ENCODE measurements around the gene GALNT16.

The GALNT16 gene

DNA sequence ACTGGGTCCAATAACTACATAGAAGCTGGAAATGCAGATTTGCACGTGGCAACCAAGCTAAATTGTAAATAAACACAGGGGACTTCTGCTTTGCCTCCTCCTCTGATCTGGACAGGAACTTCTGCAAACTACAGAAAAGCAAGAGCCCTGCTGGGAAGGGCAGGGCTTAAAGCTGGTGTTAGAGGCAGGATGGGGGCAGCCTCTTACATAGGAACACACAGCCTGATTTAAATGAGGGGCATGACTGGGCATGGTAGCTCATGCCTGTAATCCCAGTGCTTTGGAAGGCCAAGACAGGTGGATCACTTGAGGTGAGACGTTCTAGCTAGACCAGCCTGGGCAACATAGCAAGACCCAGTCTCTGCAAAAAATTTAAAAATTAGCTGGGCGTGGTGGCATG, 91.4 kb downstream of the GALNT16 start:
- Histone ChIP-seq H3K27me3 (ENCODE audit: insufficient read depth, low read length, poor library complexity, severe bottlenecking) (no peaks in the 10 kb centered on the region), H3K36me3 (ENCODE audit: insufficient read depth, low read length) (no peaks in the 10 kb centered on the region), H3K9me2 (replicated peaks; ENCODE audit: low read depth, low read length) (no peaks in the 10 kb centered on the region), H3K9ac (ENCODE audit: low read depth, low read length, poor library complexity, severe bottlenecking) (no peak overlapping the region), H3K9me3 (ENCODE audit: insufficient read depth, low read depth, low read length) (no peaks in the 10 kb centered on the region), H3K4me1 (ENCODE audit: insufficient read depth, low read length, poor library complexity, severe bottlenecking) (peaks cover 6% of the 10 kb centered on the region), H3F3A (ENCODE audit: low read depth) (no peaks in the 10 kb centered on the region), H2AFZ (ENCODE audit: low read length) (no peak overlapping the region), H3K4me3 (ENCODE audit: low read length, poor library complexity, severe bottlenecking) (no peak overlapping the region), H3K79me2 (ENCODE audit: insufficient read depth, low read length) (no peaks in the 10 kb centered on the region), H3K4me2 (ENCODE audit: low read depth, low read length, poor library complexity, severe bottlenecking) (no peak overlapping the region), H4K20me1 (ENCODE audit: insufficient read depth, low read length, poor library complexity, severe bottlenecking) (no peaks in the 10 kb centered on the region)
- TF ChIP-seq EZH2phosphoT487 (IDR thresholded peaks at IDR 0.05; ENCODE audit: borderline replicate concordance) (no peak), CTCF (conservative IDR thresholded peaks at IDR 0.05; ENCODE audit: low read length) (no peak)

DNA sequence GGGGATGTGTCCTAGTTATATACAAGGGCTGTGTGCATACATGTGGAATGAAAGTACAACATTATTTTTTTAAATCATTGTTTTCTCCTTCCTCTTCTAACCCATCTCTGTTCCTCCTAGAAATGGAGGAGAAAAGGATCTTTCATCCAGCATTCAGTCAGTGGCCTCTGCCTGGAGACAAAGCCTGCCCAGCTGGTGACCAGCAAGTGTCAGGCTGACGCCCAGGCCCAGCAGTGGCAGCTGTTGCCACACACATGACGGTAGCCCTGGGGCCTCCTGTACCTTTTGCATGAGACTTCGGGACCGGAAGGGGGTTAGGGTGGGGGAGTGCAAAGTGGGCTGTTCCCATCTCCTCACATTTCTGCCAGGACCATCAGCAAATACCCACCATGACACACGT, 92.0 kb downstream of the GALNT16 start:
- Histone ChIP-seq H3K9ac (ENCODE audit: low read depth, low read length, poor library complexity, severe bottlenecking) (no peak overlapping the region), H3K4me3 (ENCODE audit: low read length, poor library complexity, severe bottlenecking) (no peak overlapping the region), H3F3A (ENCODE audit: low read depth) (no peaks in the 10 kb centered on the region), H4K20me1 (ENCODE audit: insufficient read depth, low read length, poor library complexity, severe bottlenecking) (no peaks in the 10 kb centered on the region), H3K27me3 (ENCODE audit: insufficient read depth, low read length, poor library complexity, severe bottlenecking) (no peaks in the 10 kb centered on the region), H3K9me2 (replicated peaks; ENCODE audit: low read depth, low read length) (no peaks in the 10 kb centered on the region), H2AFZ (ENCODE audit: low read length) (no peak overlapping the region), H3K4me2 (ENCODE audit: low read depth, low read length, poor library complexity, severe bottlenecking) (no peak overlapping the region), H3K79me2 (ENCODE audit: insufficient read depth, low read length) (no peaks in the 10 kb centered on the region), H3K4me1 (ENCODE audit: insufficient read depth, low read length, poor library complexity, severe bottlenecking) (peaks cover 6% of the 10 kb centered on the region), H3K36me3 (ENCODE audit: insufficient read depth, low read length) (no peaks in the 10 kb centered on the region), H3K9me3 (ENCODE audit: insufficient read depth, low read depth, low read length) (no peaks in the 10 kb centered on the region)
- TF ChIP-seq CTCF (conservative IDR thresholded peaks at IDR 0.05; ENCODE audit: low read length) (no peak), EZH2phosphoT487 (IDR thresholded peaks at IDR 0.05; ENCODE audit: borderline replicate concordance) (no peak)

- Histone ChIP-seq H4K20me1 (ENCODE audit: insufficient read depth, low read length, poor library complexity, severe bottlenecking) (no peaks in the 10 kb centered on the region), H3K4me3 (ENCODE audit: low read length, poor library complexity, severe bottlenecking) (no peak overlapping the region), H3K27me3 (ENCODE audit: insufficient read depth, low read length, poor library complexity, severe bottlenecking) (no peaks in the 10 kb centered on the region), H3F3A (ENCODE audit: low read depth) (no peaks in the 10 kb centered on the region), H2AFZ (ENCODE audit: low read length) (no peak overlapping the region), H3K4me2 (ENCODE audit: low read depth, low read length, poor library complexity, severe bottlenecking) (no peak overlapping the region), H3K4me1 (ENCODE audit: insufficient read depth, low read length, poor library complexity, severe bottlenecking) (peaks cover 6% of the 10 kb centered on the region), H3K9ac (ENCODE audit: low read depth, low read length, poor library complexity, severe bottlenecking) (no peak overlapping the region), H3K9me2 (replicated peaks; ENCODE audit: low read depth, low read length) (no peaks in the 10 kb centered on the region), H3K9me3 (ENCODE audit: insufficient read depth, low read depth, low read length) (no peaks in the 10 kb centered on the region), H3K36me3 (ENCODE audit: insufficient read depth, low read length) (no peaks in the 10 kb centered on the region), H3K79me2 (ENCODE audit: insufficient read depth, low read length) (no peaks in the 10 kb centered on the region)
- TF ChIP-seq CTCF (conservative IDR thresholded peaks at IDR 0.05; ENCODE audit: low read length) (no peak), EZH2phosphoT487 (IDR thresholded peaks at IDR 0.05; ENCODE audit: borderline replicate concordance) (no peak)
Measured at GRCh38 chr14:69353168-69353567, 93.2 kb downstream of the GALNT16 start.

All from Loucy (cell line).